Ishikawa (cell line): ENCODE measurements around the gene ESRRA.

ENCODE experiments used
- CEBPB ChIP-seq: IDR thresholded peaks from 2 replicates; pipeline ENCODE4 v1.6.1; 2012
- CREB1 ChIP-seq: IDR thresholded peaks from 2 replicates; pipeline ENCODE4 v1.6.1; 2012; ENCODE audit warnings: low read depth
- EGR1 ChIP-seq: IDR thresholded peaks from 2 replicates; pipeline ENCODE4 v1.6.1; 2012
- EP300 ChIP-seq: IDR thresholded peaks from 2 replicates; pipeline ENCODE4 v1.6.1; 2012; ENCODE audit warnings: borderline replicate concordance
- FOXM1 ChIP-seq: IDR thresholded peaks from 2 replicates; pipeline ENCODE4 v1.6.1; 2012; ENCODE audit warnings: low read depth, borderline replicate concordance
- MAX ChIP-seq: IDR thresholded peaks from 2 replicates; pipeline ENCODE4 v1.6.1; 2012
- NFIC ChIP-seq: IDR thresholded peaks from 2 replicates; pipeline ENCODE4 v1.6.1; 2012
- RAD21 ChIP-seq: IDR thresholded peaks from 2 replicates; pipeline ENCODE4 v1.6.1; 2012; ENCODE audit warnings: low read depth
- REST ChIP-seq: IDR thresholded peaks from 2 replicates; pipeline ENCODE4 v1.6.1; 2012; ENCODE audit warnings: low read depth, mild to moderate bottlenecking
- TAF1 ChIP-seq: IDR thresholded peaks from 2 replicates; pipeline ENCODE4 v1.6.1; 2012; ENCODE audit warnings: low read depth, mild to moderate bottlenecking
- TCF12 ChIP-seq: IDR thresholded peaks from 2 replicates; pipeline ENCODE4 v1.6.1; 2012; ENCODE audit warnings: low read depth
- TEAD4 ChIP-seq: IDR thresholded peaks from 2 replicates; pipeline ENCODE4 v1.6.1; 2012
- USF1 ChIP-seq: IDR thresholded peaks from 2 replicates; pipeline ENCODE4 v1.6.1; 2012
- YY1 ChIP-seq: IDR thresholded peaks from 2 replicates; pipeline ENCODE4 v1.6.1; 2012; ENCODE audit warnings: low read depth
- ZBTB7A ChIP-seq: IDR thresholded peaks from 2 replicates; pipeline ENCODE4 v1.6.1; 2012; ENCODE audit warnings: low read depth

The ESRRA gene

DNA sequence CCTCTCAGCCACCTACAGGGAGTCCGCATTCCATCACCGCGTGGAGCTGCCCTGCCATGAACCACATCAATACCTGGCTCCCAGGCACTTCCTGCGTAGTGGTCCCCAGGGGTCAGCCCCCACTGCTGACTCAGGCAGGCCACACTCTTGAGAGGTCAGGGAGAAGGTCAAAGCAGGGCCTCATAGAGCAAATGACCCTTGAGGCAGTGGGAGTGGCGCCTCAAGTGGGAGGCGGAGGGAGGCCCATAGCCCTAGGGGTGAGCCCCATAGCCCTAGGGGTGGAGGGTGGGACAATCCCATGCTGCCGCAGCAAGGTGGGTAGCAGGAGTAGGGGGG, 17.6 kb downstream of the ESRRA start:
- no peak for TF ChIP-seq CREB1
- TF ChIP-seq TCF12: no peak
- no peak for TF ChIP-seq USF1
- TF ChIP-seq NFIC: no peak
- no peak for TF ChIP-seq EGR1
- no peak for TF ChIP-seq TAF1
- no peak for TF ChIP-seq REST
- no peak for TF ChIP-seq RAD21
- TF ChIP-seq MAX: no peak
- no peak for TF ChIP-seq YY1
- TF ChIP-seq FOXM1: no peak
- TF ChIP-seq CEBPB: no peak
- no peak for TF ChIP-seq EP300
- no peak for TF ChIP-seq ZBTB7A
- TF ChIP-seq TEAD4: no peak

GRCh38 chr11:64323373-64323772, 18.0 kb downstream of the ESRRA start:
- TF ChIP-seq MAX: no peak
- no peak for TF ChIP-seq NFIC
- TF ChIP-seq CEBPB: no peak
- no peak for TF ChIP-seq USF1
- TF ChIP-seq FOXM1: no peak
- no peak for TF ChIP-seq RAD21
- TF ChIP-seq TCF12: no peak
- no peak for TF ChIP-seq EGR1
- no peak for TF ChIP-seq TAF1
- no peak for TF ChIP-seq EP300
- no peak for TF ChIP-seq CREB1
- no peak for TF ChIP-seq YY1
- no peak for TF ChIP-seq ZBTB7A
- TF ChIP-seq TEAD4: no peak
- TF ChIP-seq REST: no peak

- TF ChIP-seq CEBPB (no peak), RAD21 (no peak), ZBTB7A (no peak), TCF12 (no peak), YY1 (no peak), USF1 (no peak), FOXM1 (no peak), MAX (no peak)
These were observed 19.6 kb downstream of the ESRRA start for GRCh38 chr11:64324692-64325469.

- TF ChIP-seq USF1: 0 out of 2 replicates have a peak, but pooled peaks have one; percentile 25
- TF ChIP-seq EP300: no peak
These were observed 22.1 kb downstream of the ESRRA start for GRCh38 chr11:64327375-64327774.

GRCh38 chr11:64327993-64328392, 22.7 kb downstream of the ESRRA start:
- TF ChIP-seq FOXM1: no peak
- TF ChIP-seq CEBPB: no peak
- TF ChIP-seq TCF12: no peak
- no peak for TF ChIP-seq RAD21
- TF ChIP-seq EGR1: no peak
- no peak for TF ChIP-seq NFIC
- no peak for TF ChIP-seq USF1
- TF ChIP-seq EP300: no peak
- TF ChIP-seq CREB1: no peak
- no peak for TF ChIP-seq ZBTB7A
- TF ChIP-seq TEAD4: no peak
- TF ChIP-seq YY1: no peak
- TF ChIP-seq MAX: no peak
- TF ChIP-seq REST: no peak
- TF ChIP-seq TAF1: no peak
